NCI-H526 treated with DMSO at 0.1 percent for 48 hours (cell line): ENCODE data around the gene MAGI2.
"Not testable (repeated sequence)": the region's sequence is repeated elsewhere in the genome, so short reads cannot be mapped to it uniquely, and the experiment has no call there.

Source experiments
- DNase-seq: peaks from one replicate; lab custom pipeline; 2025; lab: John Stamatoyannopoulos, UW

The MAGI2 gene

GRCh38 chr7:79157281-79157680 is 296.2 kb downstream of the MAGI2 start:
- DNase-seq, result no peak

GRCh38 chr7:79149831-79150230 is 303.6 kb downstream of the MAGI2 start:
- DNase-seq, result no peak

- DNase-seq, result no peak
Observed at GRCh38 chr7:79142706-79143105, 310.8 kb downstream of the MAGI2 start.

GRCh38 chr7:79141252-79141651 is 312.2 kb downstream of the MAGI2 start:
- DNase-seq, result no peak

GRCh38 chr7:79137942-79138341 is 315.5 kb downstream of the MAGI2 start:
- DNase-seq, result no peak

- DNase-seq, result no peak
Observed at GRCh38 chr7:79132844-79133451, 320.5 kb downstream of the MAGI2 start.

GRCh38 chr7:79130715-79131114 is 322.8 kb downstream of the MAGI2 start:
- DNase-seq, result no peak

GRCh38 chr7:79124331-79124730 is 329.1 kb downstream of the MAGI2 start:
- no peak for DNase-seq

- DNase-seq, result no peak
Observed at GRCh38 chr7:79118143-79118542, 335.3 kb downstream of the MAGI2 start.

- DNase-seq, result no peak
Observed at GRCh38 chr7:79096361-79096805, 357.1 kb downstream of the MAGI2 start.

- DNase-seq, result no peak
Observed at GRCh38 chr7:79093421-79093820, 360.0 kb downstream of the MAGI2 start.

GRCh38 chr7:79091661-79092060 is 361.8 kb downstream of the MAGI2 start:
- DNase-seq, result no peak

GRCh38 chr7:79091011-79091410 is 362.5 kb downstream of the MAGI2 start:
- no peak for DNase-seq

GRCh38 chr7:79090543-79090942 is 362.9 kb downstream of the MAGI2 start:
- DNase-seq, result no peak

- DNase-seq, result no peak
Observed at GRCh38 chr7:79084423-79084822, 369.0 kb downstream of the MAGI2 start.

- no peak for DNase-seq
Observed at GRCh38 chr7:79079919-79080554, 373.4 kb downstream of the MAGI2 start.

- no peak for DNase-seq
Observed at GRCh38 chr7:79078273-79078672, 375.2 kb downstream of the MAGI2 start.

- DNase-seq, result not testable (repeated sequence)
Observed at GRCh38 chr7:79071187-79071586, 382.3 kb downstream of the MAGI2 start.

GRCh38 chr7:79064187-79064823 is 389.2 kb downstream of the MAGI2 start:
- no peak for DNase-seq

- DNase-seq, result no peak
Observed at GRCh38 chr7:79063019-79063698, 390.3 kb downstream of the MAGI2 start.

- no peak for DNase-seq
Observed at GRCh38 chr7:79060498-79060897, 393.0 kb downstream of the MAGI2 start.

GRCh38 chr7:79055722-79056415 is 397.6 kb downstream of the MAGI2 start:
- no peak for DNase-seq
